Measurements from ENCODE around the gene DEPDC4.

GRCh38 chr12:100251917-100252316 is 15.0 kb downstream of the DEPDC4 start:
- TF ChIP-seq ZNF274 (IDR thresholded peaks at IDR 0.05; ENCODE audit: insufficient read depth, insufficient read length) (no peak), POLR2A (IDR thresholded peaks at IDR 0.05; ENCODE audit: low read depth, low read length) (no peak), HDAC6 (IDR thresholded peaks at IDR 0.05; ENCODE audit: unreplicated experiment) (no peak), JUNB (IDR thresholded peaks at IDR 0.05) (no peak), CTCF (IDR thresholded peaks at IDR 0.05 in 2 of 3, conservative IDR thresholded peaks at IDR 0.05 in 1 of 3; ENCODE audit: control insufficient read depth in 2 of 3, extremely low read depth in 1 of 3, insufficient read depth in 1 of 3, low read depth in 3 of 3, low read length in 3 of 3) (no peak), FOS (IDR thresholded peaks at IDR 0.05; ENCODE audit: borderline replicate concordance, extremely low read depth, insufficient read length) (no peak), RFX5 (IDR thresholded peaks at IDR 0.05; ENCODE audit: low read depth, low read length) (no peak), PKNOX1 (IDR thresholded peaks at IDR 0.05) (no peak), EZH2 (IDR thresholded peaks at IDR 0.05; ENCODE audit: borderline replicate concordance, control insufficient read depth, low read depth, low read length) (no peak), NFYA (IDR thresholded peaks at IDR 0.05; ENCODE audit: borderline replicate concordance, low read depth, low read length) (no peak), ATF2 (IDR thresholded peaks at IDR 0.05; ENCODE audit: low read length) (no peak)
- TF ChIP-seq, protein P1, sequence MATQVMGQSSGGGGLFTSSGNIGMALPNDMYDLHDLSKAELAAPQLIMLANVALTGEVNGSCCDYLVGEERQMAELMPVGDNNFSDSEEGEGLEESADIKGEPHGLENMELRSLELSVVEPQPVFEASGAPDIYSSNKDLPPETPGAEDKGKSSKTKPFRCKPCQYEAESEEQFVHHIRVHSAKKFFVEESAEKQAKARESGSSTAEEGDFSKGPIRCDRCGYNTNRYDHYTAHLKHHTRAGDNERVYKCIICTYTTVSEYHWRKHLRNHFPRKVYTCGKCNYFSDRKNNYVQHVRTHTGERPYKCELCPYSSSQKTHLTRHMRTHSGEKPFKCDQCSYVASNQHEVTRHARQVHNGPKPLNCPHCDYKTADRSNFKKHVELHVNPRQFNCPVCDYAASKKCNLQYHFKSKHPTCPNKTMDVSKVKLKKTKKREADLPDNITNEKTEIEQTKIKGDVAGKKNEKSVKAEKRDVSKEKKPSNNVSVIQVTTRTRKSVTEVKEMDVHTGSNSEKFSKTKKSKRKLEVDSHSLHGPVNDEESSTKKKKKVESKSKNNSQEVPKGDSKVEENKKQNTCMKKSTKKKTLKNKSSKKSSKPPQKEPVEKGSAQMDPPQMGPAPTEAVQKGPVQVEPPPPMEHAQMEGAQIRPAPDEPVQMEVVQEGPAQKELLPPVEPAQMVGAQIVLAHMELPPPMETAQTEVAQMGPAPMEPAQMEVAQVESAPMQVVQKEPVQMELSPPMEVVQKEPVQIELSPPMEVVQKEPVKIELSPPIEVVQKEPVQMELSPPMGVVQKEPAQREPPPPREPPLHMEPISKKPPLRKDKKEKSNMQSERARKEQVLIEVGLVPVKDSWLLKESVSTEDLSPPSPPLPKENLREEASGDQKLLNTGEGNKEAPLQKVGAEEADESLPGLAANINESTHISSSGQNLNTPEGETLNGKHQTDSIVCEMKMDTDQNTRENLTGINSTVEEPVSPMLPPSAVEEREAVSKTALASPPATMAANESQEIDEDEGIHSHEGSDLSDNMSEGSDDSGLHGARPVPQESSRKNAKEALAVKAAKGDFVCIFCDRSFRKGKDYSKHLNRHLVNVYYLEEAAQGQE (IDR thresholded peaks at IDR 0.05; ENCODE audit: low read depth, low read length) = no peak
